ENCODE data around the gene PSMD3. TPM values are rescaled to one million over a fixed set of nuclear protein-coding genes. Genes with fewer than 3 reads are reported as not detected.
"Not testable (repeated sequence)": the region's sequence is repeated elsewhere in the genome, so short reads cannot be mapped to it uniquely, and the experiment has no call there.

Gene PSMD3
- total and polyA plus RNA-seq, 9 of the 15 experiments (the other 6 are each of a cell fraction or from before 2014, with no cell fraction given) = 2.0 to 251 (median 135) TPM

DNA sequence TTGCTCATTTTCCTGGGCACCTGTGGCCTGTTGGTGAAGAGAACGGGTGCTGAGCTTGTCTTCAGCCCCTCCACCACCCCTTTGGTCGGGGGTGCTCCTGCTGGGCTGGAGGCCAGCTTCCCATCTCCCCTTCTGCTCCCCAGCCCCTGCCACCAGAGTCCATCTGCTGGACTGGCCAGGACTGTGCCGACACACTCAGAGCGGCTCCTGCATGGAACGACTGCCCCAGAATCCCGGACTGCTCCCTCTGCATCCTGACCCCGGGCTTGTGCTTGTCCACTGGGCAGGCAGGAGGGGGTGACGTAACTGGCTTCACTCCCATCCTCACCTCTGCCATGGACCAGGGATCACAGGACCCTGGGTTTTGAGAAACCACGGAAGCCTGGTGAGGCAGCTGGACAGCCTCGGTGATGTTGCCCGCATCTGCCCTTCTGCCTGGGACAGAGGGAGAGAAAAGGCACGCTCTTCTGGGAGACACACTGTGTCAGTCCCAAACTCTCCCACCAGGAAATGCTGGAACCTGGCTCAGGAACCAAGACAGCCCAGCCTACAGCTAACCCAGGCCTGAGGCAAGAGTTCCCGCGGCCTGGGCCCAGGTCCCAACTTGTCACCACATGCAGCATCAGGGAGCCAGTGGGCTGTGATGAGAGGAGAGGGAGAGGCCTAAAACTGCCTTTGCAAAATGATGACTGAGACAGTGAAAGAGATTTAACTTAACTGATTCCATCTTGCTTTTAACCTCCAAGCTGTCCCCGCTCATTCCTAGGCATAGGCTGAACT, 33.9 kb upstream of the PSMD3 start:
- BruUV-seq (replicated peaks) = no TSS peak
- POLR2A ChIA-PET = interaction anchor here (0.6 kb wide), 1 partner anchor 20 kb away, joined by 3 read pairs; no protein-coding TSS in a partner anchor
- 38% methylated on average over 14 of the region's 15 CpGs for WGBS (ENCODE audit: insufficient coverage, low coverage, missing lambda C conversion rate)

DNA sequence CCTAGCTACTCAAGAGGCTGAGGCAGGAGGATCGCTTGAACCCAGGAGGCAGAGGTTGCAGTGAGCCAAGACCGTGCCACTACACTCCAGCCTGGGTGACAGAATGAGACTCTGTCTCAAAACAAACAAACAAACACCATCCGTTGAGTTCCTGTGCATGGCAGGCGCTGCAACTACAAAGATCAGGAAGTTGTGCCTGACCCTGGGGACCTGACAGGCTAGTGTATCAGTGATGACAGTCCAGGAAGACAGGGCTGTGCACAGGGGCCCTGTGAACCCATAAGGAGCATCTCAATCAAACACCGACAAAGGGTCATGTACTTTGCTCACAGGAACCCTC, 32.1 kb upstream of the PSMD3 start:
- H3K36me3 ChIP-seq (ENCODE audit: control insufficient read depth, insufficient read depth, low read length); H3K9me3 ChIP-seq (replicated peaks; ENCODE audit: control insufficient read depth, insufficient read depth, low read depth, low read length); ATAC-seq; H3K9me1 ChIP-seq (ENCODE audit: control insufficient read depth, insufficient read depth, low read length); H3K27ac ChIP-seq (ENCODE audit: extremely low read depth, low read depth, low read length); H3K4me3 ChIP-seq; H3K4me2 ChIP-seq (ENCODE audit: insufficient read depth, low read length); BruUV-seq (replicated peaks); H3K79me2 ChIP-seq (ENCODE audit: control insufficient read depth, insufficient read depth, low read length); DNase-seq (ENCODE audit: extremely low read depth in 1 of 4, low spot score in 3 of 4); POLR2A ChIA-PET; CTCF ChIA-PET (ENCODE audit: low intra/inter-chr PET ratio); H4K20me1 ChIP-seq (replicated peaks; ENCODE audit: control insufficient read depth, insufficient read depth, low read length); FAIRE-seq; H3K9ac ChIP-seq (ENCODE audit: insufficient read depth in 1 of 2, low read depth in 2 of 2, low read length in 2 of 2); in situ Hi-C loops (cut with MboI); intact Hi-C loops (cut with micrococcal nuclease); H3K27me3 ChIP-seq (ENCODE audit: control insufficient read depth in 2 of 2, insufficient read depth in 2 of 2, low read length in 2 of 2): not testable (repeated sequence)
- peak overlapping the region; percentile 2 for H2AFZ ChIP-seq (ENCODE audit: low read depth, low read length)
- WGBS (ENCODE audit: insufficient coverage, low coverage, missing lambda C conversion rate) = 50% methylated on average over 5 of the region's 5 CpGs
- H3K4me1 ChIP-seq (replicated peaks in 1 of 2; ENCODE audit: control insufficient read depth in 2 of 2, insufficient read depth in 2 of 2, low read length in 2 of 2) = peaks cover 9 to 25% of the 10 kb centered on the region in 2 experiments; a peak in 4 of 5 replicates

More for the DNA sequence above, 33.9 kb upstream of the PSMD3 start:
- Histone ChIP-seq H3K36me3 (ENCODE audit: control insufficient read depth, insufficient read depth, low read length) (no peaks in the 10 kb centered on the region), H3K4me2 (ENCODE audit: insufficient read depth, low read length) (no peak overlapping the region), H3K27ac (ENCODE audit: extremely low read depth, low read depth, low read length) (no peak overlapping the region), H3K79me2 (ENCODE audit: control insufficient read depth, insufficient read depth, low read length) (no peaks in the 10 kb centered on the region), H3K9me1 (ENCODE audit: control insufficient read depth, insufficient read depth, low read length) (no peaks in the 10 kb centered on the region), H3K4me1 (replicated peaks in 1 of 2; ENCODE audit: control insufficient read depth in 2 of 2, insufficient read depth in 2 of 2, low read length in 2 of 2) (peaks cover 0 to 14% of the 10 kb centered on the region in 2 experiments; a peak in 2 of 5 replicates), H4K20me1 (replicated peaks; ENCODE audit: control insufficient read depth, insufficient read depth, low read length) (no peaks in the 10 kb centered on the region), H3K27me3 (ENCODE audit: control insufficient read depth in 2 of 2, insufficient read depth in 2 of 2, low read length in 2 of 2) (peaks cover 4 to 7% of the 10 kb centered on the region in 2 experiments; a peak in 3 of 5 replicates), H3K4me3 (no peak overlapping the region), H3K9me3 (replicated peaks; ENCODE audit: control insufficient read depth, insufficient read depth, low read depth, low read length) (no peaks in the 10 kb centered on the region), H3K9ac (ENCODE audit: insufficient read depth in 1 of 2, low read depth in 2 of 2, low read length in 2 of 2) (no peak overlapping the region; a peak in 1 of 4 replicates), H2AFZ (ENCODE audit: low read depth, low read length) (no peak overlapping the region)
- TF ChIP-seq NR2C1 (IDR thresholded peaks at IDR 0.05) (no peak), NR2C1 (tag; IDR thresholded peaks at IDR 0.05) (no peak), ETV1 (tag; conservative IDR thresholded peaks at IDR 0.05; ENCODE audit: low read depth) (no peak), ZNF263 (CRISPR knock-in tag; IDR thresholded peaks at IDR 0.05; ENCODE audit: borderline replicate concordance) (no peak), KDM5B (IDR thresholded peaks at IDR 0.05; ENCODE audit: insufficient replicate concordance, low read depth, low read length) (no peak), MXI1 (IDR thresholded peaks at IDR 0.05; ENCODE audit: low read depth, low read length) (no peak), SMARCB1 (IDR thresholded peaks at IDR 0.05; ENCODE audit: insufficient read length, low read depth) (no peak), EGR1 (conservative IDR thresholded peaks at IDR 0.05) (no peak), E2F6 (IDR thresholded peaks at IDR 0.05; ENCODE audit: borderline replicate concordance in 1 of 2, extremely low read depth in 1 of 2, insufficient read depth in 1 of 2, insufficient read length in 1 of 2, low read depth in 1 of 2, low read length in 1 of 2, poor library complexity in 1 of 2, severe bottlenecking in 1 of 2) (no peak), RAD51 (IDR thresholded peaks at IDR 0.05; ENCODE audit: borderline replicate concordance, low read depth) (no peak), MCM3 (IDR thresholded peaks at IDR 0.05) (no peak), FOXJ3 (CRISPR knock-in tag; IDR thresholded peaks at IDR 0.05) (no peak), TCF3 (CRISPR knock-in tag; IDR thresholded peaks at IDR 0.05) (no peak), TOE1 (IDR thresholded peaks at IDR 0.05; ENCODE audit: borderline replicate concordance) (no peak), TOE1 (CRISPR knock-in tag; IDR thresholded peaks at IDR 0.05; ENCODE audit: borderline replicate concordance, low read depth) (no peak), TFE3 (CRISPR knock-in tag; IDR thresholded peaks at IDR 0.05) (no peak), RBM15 (IDR thresholded peaks at IDR 0.05; ENCODE audit: insufficient read depth, low read length) (no peak)
- CTCF ChIA-PET (ENCODE audit: low intra/inter-chr PET ratio) = no interaction called here
- in situ Hi-C loops (cut with MboI) = no loop called here
- DNase-seq (ENCODE audit: extremely low read depth in 1 of 4, low spot score in 3 of 4) = no peak
- no peak for FAIRE-seq
- ATAC-seq = no peak
- intact Hi-C loops (cut with micrococcal nuclease) = no loop called here

Data from K562 (cell line).